ENCODE data around the gene CIAO3.
A peak's percentile ranks its signal among the peaks of the same experiment; 100 is the strongest.
"Not testable (repeated sequence)": the region's sequence is repeated elsewhere in the genome, so short reads cannot be mapped to it uniquely, and the experiment has no call there.

Gene CIAO3

DNA sequence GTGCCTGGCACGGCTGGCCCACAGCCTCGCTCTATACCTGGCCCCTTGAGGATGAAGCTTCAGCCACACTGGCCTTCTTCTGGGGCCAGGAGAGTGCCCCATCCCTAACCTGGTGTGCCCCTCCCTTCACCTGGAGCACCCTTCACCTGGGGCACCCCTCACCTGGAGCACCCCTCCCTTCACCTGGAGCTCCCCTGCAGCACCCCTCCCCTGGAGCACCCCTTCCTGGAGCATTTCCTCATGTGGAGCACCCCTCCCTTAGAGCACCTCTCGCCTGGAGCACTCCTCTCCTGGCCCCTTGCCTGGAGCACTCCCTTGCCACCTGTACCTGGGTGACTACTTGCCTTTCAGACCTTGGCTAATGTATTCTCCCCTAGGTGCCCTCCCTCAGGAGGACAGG, 32.8 kb downstream of the CIAO3 start:
- no peak for DNase-seq

DNA sequence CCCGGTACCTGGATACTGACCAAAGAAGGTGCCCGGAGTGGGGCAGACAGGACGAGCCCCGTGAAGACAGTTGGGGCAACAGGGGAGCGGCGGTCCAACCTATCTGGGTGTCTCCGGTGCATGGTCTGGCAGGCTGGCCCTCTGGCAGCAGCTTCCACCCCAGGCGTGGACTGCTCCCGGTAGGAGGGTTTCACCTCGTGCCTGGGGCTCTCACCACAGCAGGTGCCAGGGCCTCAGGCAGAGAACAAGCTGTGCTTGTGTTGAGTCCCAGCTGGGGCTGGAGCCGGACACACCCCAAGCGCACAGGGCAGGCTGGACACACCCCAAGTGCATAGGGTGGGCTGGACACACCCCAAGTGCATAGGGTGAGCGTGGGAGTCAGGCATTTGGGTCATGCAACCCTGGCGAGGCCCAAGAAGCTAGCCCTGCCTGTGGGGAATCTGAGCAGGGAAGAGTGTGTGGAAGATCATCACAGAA, 33.7 kb downstream of the CIAO3 start:
- DNase-seq, result no peak

DNA sequence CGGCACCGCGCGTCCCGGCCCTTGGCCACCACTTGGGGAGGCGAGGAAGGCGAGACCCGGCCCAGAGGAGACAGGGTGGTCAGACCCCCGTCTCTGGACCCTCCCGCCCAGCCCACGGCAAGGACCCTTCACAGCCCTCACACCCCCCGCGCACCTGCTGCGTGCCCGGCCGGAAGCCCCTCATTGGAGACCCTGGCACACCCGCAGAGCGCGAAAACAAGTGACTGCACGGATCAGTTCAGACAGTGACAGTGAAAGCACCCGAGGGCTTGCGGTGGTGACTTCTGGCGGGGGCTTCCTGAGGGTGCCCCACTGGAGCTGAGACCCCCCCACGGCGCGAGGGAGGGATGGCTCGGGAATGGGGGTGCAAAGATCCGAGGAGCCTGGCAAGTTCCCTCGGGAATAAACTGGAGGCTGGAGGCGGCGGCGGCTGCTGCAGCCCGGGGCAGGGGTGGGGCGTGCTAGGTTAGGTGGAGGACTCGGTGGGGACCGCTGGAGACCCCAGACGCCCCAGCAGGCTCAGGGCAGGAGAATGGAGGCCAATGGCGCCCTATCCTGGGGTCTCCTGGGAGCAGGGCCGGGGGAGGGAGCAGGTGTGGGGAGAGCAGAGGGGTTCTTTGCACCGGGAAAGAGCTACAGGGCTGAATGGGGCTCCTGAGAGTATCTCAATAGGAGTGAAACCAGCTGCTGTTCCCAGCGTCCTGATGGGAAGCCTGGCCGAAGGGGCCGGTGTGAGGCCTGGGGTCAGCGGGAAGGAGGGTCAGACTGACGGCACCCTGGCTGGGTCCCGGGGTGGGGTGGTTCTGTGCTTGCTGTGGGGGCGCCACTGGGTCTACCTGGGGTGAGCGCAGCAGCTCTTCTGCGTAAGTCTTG, 34.4 kb downstream of the CIAO3 start:
- no peak for DNase-seq

DNA sequence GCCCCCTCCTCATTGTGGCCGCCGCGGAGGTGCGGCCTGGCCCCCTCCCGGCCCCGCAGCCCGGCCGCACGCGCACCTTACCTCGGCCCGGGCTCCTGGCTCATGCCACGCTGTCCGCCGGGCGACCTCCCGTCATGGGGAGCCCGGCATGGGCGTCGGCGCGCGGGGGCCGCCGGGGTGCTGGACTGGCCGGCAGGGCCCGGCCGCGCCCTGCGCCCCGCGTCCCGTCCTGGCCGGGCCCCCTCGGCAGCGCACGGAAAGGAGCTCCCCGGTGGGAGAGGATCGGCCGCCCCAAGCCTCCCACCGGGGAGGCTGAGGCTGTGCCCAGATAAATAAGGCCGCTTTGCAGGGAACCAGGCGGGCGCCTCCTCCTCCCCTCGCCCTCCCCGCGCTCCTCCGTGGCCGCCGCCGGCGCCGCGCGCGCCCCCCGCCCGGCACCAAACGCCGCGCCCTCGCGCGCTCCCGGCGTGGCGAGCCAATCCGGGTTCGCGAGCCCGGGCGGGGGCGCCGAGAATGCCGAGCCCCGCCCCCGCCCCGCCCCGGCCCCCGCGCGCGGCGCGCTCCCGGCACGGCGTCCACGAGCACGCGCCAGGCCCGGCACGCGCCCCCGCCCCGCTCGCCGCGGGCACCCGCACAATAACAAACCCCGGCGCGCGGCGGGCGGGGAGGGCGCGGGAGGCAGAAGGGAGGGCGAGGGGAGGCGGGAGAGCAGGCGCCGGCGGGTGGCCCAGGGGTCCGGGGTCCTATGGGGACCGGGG, 35.2 kb downstream of the CIAO3 start, which contains the start of gene FBXL16:
FBXL16 (minus strand) TSS at position 371 of the 758 bp plus-strand sequence. CDS start 8,396 bp downstream, outside the sequence.
- DNase-seq, result no peak

DNA sequence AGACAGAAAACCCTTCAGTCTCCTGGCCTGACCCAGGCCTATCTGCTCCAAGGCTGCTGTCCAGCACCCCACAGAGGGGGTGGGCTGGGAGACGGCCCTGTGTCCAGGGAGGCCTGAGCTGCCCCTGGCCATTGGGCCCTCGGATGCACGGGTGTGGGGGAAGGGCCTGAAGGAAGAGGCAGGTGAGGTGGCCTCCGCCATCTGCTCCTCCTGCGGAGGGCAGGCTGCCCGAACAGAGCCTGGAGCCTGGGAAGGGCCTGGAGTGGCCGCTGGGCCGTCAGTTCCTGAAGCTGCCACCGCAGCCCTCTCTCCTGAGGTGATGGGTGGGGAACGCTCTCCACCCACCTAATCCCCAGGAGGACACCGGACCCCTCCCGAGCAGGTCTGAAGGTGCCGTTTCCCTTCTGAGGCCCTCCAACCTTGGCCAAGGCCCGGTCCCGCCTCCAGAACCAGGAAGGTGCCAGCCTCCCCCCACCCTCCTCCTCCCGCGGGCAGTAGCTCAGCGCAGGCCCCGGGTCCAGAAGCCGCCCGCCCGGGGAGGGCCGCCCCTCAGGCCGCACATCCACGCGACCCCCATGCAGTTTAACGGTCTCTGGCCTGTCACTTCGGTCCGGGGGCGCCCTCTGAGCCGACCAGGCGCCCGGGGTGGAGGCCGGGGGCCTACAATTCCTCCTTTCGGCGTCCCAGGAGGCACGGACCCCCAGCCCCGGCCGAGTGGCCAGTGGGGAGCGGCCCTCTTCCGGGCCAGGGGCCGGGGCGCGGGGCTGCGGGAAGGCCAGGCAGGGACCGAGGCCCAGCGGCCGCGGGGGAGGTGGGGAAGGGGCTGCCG, 36.0 kb downstream of the CIAO3 start:
- DNase-seq, result no peak

DNA sequence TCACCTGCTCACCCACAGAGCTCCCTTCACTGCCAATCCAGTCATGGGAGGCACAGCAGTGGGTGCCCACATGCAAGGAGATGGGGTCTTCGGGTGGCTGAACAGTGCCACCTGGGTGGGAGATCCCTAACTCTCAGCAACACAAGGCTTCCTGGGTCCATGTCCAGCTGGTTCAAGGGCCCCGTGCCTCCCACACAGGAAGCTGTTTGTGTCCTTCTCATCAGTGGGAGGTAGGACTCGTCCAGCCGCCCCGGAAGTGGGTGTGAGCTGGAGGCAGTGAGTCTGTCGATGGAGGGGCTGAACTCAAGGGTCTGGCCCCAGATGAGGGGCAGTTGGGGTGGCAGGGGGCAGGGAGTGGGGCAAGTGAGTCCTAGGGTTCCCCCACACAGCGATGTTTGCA, 36.8 kb downstream of the CIAO3 start:
- no peak for DNase-seq

DNA sequence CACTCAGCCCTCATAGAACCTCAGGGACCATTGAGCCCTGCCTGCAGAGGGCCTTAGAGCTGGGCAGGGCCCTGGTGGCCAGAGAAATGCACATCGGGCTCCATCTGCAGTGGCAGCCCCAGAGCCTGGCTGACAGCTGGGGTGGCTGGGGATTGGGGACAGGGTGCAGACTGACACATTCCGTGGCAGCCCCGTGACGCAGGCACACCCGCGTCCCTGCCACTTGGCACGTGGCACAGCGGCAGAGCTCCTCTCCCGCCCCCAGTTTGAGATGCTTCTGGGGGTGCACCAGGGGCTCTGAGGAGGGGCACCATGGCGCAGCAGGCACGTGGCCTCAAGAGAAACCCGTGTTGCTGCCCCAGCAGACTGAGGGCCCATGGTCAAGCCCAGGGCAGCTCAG, 37.4 kb downstream of the CIAO3 start:
- no peak for DNase-seq

DNA sequence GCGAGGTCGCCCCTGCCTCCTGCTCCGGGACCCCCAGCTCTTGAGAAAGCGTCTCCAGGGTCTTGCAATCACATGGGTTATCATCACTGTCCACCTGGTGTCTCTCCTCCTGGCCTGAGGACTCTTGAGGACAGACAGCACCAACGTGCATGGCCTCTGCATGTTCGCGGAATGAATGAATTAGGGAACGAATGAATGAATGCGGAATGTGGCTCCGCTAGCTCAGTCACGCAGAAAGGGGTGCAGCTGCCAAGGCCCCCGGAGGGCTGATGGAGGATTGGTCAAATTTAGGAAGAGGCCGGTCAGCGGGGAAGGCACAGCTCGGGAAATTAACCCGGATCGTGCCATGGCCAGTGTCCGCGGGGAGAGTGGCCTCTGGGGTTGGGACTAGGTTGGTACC, 38.5 kb downstream of the CIAO3 start:
- no peak for DNase-seq

DNA sequence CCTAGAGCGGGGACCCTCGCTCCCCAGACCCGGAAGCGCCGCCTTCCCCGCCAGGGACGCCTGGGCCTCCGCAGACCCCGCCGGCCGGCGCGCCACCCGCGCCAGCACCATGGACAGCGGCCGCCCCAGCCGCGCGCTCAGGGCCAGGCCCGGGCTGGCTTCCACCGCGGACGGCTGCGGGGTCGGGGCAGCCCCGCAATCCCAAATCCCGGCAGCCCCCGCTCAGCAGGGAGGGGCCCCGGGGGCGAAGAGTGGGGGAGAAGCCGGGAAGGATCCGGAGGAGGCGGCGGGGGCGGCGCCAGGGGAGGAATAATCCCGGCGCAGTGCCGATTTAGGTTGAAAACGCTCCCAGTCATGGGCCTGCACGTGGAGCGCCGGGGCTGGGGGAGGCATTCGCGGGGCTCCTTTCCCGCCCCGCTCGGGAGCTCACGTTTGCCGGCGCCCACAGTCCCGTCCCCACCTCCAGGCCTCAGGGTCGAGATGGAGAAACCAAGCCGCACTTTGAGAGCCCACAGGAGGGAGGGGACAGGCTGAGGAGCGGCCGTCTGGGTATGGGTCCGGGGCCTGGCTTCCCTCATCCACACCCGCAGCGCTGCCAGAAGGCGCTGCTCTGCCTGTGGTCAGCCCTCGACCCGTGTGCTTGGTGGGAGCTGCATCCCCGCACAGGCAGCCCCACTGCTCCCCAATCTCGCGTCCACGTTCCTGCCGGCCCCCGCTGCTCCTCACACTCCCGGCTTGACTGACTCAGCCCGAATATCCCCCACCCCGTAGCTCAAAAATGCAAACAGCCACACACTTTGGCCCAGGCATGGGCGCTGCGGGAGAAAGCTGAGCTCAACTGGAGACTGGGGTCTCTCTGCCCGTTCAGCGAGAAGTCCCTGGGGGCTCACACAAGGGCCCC, 39.9 kb downstream of the CIAO3 start:
- peak; percentile 85 for DNase-seq

DNA sequence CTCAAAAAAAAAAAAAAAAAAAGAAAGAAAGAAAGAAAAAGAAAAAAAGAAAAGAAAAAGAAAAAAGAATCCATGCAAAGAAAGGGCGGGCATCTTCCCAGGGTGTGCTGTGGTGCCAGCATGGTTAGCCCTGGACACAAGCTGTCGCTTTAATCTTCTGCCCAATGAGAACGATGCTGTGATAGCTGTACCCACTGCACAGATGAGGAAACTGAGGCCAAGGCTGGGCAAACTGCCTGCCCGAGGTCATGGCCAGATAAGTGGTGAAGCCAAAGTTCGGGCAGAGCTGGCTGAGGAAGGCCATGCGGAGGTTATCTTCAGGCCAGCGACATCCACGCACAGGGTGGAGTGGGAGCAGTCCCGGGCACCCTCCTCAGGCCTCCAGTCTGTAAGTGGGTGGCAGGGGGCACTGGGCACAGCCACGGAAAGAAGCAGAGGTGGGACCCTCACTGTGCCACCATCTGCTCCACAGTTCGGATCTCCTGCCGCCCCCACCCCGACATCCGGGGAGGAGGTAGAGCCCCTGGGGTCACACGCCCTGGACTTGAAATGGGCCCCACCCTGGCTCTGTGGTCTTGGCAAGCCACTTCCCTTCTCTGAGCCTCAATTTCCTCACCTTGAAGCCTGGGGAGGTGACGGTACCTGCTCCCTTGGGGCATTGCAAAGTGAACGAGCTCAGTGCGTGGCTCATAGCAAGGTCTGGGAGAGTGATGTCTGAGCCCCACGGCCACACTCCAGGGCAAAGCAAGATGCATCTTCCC, 41.7 kb downstream of the CIAO3 start:
- DNase-seq, result no peak

DNA sequence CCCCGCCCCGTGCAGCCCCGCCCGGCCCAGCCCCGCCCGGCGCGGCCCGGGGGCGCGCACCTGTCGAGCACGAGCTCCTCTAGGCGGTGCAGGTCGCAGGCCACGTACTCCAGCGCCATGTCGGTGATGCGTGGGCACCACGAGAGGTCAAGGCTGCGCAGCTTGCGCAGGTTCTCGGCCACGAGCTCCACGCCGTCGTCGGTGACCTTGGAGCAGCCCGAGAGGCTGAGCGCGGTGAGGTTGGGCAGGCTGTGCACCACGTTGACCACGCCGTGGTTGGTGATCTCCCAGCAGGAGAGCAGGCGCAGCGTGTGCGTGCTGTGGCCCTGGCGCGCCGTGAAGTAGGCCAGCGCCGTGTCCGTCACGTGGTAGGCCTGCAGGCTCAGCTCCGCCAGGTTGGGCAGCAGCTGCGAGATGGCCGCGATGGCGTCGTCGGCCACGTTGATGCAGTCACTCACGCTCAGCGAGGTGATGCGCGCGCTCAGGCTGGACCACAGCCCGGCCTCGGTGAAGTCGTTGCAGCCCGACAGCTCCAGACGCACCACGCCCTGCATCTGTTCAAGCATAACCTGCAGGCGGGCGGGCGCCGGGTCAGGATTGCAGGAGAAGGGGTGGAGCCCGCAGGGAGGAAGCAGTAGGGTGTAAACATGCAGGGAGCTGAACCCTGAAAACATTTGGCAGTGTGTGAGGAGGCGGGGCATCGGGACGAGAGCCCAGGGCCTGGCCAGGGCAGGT, 45.3 kb downstream of the CIAO3 start:
- DNase-seq, result peak; percentile 88

DNA sequence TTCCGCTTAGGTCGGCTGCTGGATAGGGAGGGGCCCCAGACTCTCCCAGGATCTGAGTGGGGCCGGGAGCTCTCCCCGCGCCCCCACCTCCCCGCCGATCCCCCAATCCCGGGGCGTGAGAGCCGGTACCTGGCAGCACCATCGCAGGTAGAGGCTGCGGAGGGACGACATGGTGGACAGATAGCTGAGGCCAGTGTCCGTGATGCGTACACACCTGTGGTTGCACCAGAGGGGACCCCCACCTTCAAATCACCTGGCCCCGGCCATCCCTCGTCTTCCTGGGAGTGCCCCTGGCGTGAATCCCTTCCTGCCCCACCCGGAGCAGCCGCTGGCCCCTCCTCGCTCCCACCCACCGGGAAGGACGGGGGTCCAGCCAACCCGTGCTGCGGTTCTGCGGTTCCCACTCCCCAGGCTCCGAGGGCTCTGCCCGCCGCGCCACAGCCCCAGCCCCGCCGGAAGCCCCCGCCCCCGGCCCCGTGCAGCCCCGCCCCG, 45.9 kb downstream of the CIAO3 start:
- DNase-seq, result no peak

DNA sequence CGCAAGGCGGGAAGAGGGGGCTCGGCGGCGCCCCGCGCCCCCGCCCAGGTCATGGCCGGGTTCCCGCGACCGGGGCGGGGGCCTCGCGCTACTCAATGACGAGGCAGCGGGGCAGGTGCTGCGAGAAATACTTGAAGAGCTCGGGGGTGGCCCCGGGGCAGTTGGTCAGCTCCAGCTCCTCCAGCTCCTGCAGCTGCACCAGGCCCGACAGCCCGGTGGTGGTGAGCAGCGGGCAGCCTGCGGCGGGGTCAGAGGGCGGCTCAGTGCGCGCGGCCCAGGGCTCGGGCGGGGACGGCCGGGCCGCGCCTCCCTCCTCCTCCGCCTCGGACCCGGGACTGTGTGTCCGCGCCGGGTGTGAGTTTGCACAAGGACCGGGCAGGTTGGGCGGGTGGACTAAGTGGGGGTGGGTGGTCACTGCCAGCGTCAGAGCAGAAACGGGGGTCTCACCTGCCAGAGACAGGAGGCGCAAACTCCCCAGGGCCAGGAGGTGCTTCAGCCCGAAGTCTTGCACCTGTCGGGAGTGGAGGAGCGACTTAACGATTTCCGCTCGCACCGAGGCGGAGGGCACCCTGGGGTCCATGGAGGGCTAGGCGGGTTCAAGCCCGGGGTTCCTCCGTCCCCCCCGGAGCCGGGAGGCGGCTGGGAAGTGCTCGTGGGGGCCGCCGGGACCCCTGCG, 46.5 kb downstream of the CIAO3 start:
- DNase-seq, result no peak

DNA sequence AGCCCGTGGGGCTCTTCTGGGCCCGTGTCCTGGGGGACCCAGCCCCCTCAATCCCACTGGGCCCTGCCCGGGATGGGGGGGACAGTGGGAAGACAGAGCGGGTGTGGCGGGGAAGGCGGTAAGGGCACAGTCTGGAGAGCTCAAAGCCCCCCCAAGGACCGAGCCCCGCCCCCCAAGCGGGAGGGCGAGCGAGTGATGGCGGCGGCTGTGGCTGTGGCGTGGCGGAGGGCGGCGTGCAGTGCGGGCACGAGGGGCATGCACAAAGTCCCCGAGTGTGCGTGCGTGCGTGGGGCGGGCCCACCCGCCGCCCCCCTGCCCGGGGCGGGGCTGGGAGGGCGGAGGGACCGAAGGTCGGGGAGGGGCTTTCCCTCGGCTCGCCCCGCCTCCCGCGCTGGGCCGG, 47.0 kb downstream of the CIAO3 start:
- no peak for DNase-seq

DNA sequence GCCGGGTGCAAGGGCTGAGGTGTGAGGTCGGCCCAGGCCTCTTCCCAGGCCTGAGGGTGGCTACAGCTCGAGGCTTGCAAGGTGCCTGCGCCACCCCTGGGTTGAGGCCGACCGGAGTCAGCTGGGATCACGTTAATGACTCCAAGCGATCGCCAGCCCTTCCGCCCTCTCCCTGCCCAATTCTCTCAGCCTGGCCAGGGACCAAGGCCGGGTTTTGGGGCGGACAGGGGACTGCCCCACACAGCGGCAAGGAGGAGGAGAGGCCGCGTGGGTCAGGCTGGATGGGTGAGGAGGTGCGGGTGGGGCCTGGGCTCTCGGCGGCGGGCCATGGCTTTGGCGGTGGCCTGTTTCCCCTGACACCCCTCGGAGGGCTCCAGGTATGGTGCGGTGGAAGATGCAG, 47.4 kb downstream of the CIAO3 start:
- no peak for DNase-seq

DNA sequence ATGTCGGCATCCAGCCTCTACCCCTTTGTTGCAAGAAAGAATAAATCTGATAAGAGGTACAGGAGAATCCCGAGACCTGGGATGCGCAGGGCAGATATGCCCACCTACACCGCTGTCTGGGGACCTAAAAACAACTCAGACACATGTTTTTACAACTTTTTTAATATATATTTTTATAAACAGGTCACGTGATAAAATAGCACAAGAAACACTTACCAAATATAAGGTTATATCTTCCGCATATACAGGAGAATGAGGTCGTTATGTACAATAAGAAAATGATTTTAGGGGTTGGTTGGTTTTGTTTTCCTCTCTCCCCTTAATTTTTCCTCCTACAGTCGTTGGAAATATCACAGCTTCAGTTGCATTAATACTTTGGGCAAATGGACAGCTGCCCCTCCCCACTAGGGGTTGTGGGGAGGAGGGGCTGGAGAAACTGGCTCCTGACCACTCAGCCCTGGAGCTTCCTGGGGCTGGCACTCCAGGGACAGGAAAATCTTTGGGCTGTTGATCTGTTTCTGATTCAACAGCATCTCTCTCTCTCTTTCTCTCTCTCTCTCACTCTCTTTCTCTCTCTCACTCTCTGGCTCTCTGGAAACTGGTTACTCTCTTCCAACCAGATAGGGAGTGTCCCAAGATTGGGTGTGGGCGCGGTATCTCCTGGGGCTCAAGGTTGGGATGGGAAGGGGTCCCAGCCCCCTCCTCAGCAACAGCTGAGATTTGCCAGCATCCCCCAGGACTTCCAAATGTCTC, 48.3 kb downstream of the CIAO3 start:
- DNase-seq, result no peak

DNA sequence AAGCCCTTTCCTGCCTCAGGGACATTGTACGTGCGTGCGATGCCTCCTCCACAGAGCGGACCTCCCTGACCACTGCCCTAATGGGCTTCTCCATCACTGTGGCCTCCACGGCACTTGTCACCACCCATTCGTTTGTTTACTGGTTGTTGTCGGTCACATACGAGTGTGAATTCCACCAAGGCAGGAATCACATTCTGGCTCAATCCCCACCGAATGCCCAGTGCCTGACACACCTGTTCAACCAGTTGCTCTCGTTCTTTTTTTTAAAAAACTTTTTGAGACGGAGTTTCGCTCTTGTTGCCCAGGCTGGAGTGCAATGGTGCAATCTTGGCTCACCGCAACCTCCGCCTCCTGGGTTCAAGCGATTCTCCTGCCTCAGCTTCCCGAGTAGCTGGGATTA, 49.6 kb downstream of the CIAO3 start:
- not testable (repeated sequence) for DNase-seq

DNA sequence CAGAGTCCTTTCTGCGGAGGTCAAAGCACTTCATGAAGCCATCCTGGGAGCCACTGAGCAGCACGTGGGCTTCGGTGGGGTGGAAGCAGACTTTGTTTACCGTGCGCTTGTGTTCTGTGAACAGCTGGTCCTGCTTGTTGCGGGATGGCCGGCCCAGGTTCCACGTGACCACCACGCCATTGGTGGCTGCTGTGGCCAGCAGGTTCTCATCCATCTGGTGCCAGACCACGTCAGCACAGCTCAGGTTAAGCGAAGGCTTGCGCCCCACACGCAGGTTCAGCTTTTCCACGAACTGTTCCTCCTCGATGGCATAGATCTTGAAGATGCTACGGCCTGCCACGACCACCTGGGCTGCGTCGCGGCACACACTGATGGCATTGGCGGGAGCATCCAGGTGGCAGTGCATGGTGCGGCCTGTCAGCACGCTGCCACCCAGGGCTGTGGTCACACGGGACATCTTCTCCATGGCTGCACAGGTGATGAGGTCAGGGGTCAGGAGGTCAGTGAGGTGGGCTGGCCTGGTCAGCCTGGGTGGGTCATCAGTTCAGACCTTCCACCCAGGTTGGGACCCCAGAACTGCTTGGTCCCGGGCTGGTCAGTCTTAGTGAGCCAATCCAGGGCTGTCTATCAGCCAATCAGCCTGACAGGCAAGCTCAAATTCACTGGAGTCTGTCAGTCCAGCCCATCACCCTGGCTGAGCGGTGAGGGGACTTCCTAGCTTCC, 51.5 kb downstream of the CIAO3 start:
- no peak for DNase-seq

All from activated CD8-positive, alpha-beta memory T cell treated with anti-CD3 and anti-CD28 coated beads for 24 hours (primary cell).